Endothelial cell (in vitro differentiated cells): ENCODE results near the gene KRT34. TPM values are rescaled to one million over a fixed set of nuclear protein-coding genes. Genes with fewer than 3 reads are reported as not detected.
A peak's percentile ranks its signal among the peaks of the same experiment; 100 is the strongest.
"Not testable (repeated sequence)": the region's sequence is repeated elsewhere in the genome, so short reads cannot be mapped to it uniquely, and the experiment has no call there.

Source experiments
- DNase-seq: peaks from one replicate; pipeline ENCODE4 v3.0.0; 2021; ENCODE audit warnings: low spot score
- H3K27ac Mint-ChIP-seq: one replicate; pipeline ENCODE4 v1.8.0; 2021; ENCODE audit warnings: mixed read lengths, inconsistent platforms; ENCODE audit not compliant: unreplicated experiment
- H3K27me3 Mint-ChIP-seq: one replicate; pipeline ENCODE4 v1.8.0; 2021; ENCODE audit warnings: mild to moderate bottlenecking, moderate library complexity, mixed read lengths, inconsistent platforms; ENCODE audit not compliant: unreplicated experiment
- H3K36me3 Mint-ChIP-seq: one replicate; pipeline ENCODE4 v1.8.0; 2021; ENCODE audit warnings: mild to moderate bottlenecking, low read depth, mixed read lengths, inconsistent platforms; ENCODE audit not compliant: unreplicated experiment
- H3K4me1 Mint-ChIP-seq: one replicate; pipeline ENCODE4 v1.8.0; 2021; ENCODE audit warnings: mild to moderate bottlenecking, mixed read lengths, inconsistent platforms; ENCODE audit not compliant: unreplicated experiment
- H3K4me3 Mint-ChIP-seq: one replicate; pipeline ENCODE4 v1.8.0; 2021; ENCODE audit warnings: mild to moderate bottlenecking, mixed read lengths, inconsistent platforms; ENCODE audit not compliant: unreplicated experiment
- H3K9me3 Mint-ChIP-seq: one replicate; pipeline ENCODE4 v1.8.0; 2021; ENCODE audit warnings: mixed read lengths, inconsistent platforms; ENCODE audit not compliant: unreplicated experiment
- CTCF ChIP-seq: fragments of 200-600 bp; sonication (generic); IDR thresholded peaks from one replicate; pipeline ENCODE4 v1.5.0; 2021; ENCODE audit warnings: antibody characterized with exemption; ENCODE audit not compliant: unreplicated experiment
- total RNA-seq: library from RNA; stranded (reverse); fragmentation: NEBNext Ultra II Directional; extraction: Animal tissue kit (Norgen Biotek cat#: 25700); gene quantifications from one replicate; pipeline ENCODE4 v1.2.1, GENCODE V29; 2021; ENCODE audit not compliant: unreplicated experiment

Gene KRT34
- total RNA-seq, 1 donor from 2014 or later, result not detected

- H3K9me3 Mint-ChIP-seq, result no peaks in the 10 kb centered on the region
- H3K4me1 Mint-ChIP-seq, result no peaks in the 10 kb centered on the region
- TF ChIP-seq CTCF, result no peak
- no peak overlapping the region for H3K4me3 Mint-ChIP-seq
- H3K27me3 Mint-ChIP-seq, result no peaks in the 10 kb centered on the region
- no peak overlapping the region for H3K27ac Mint-ChIP-seq
- H3K36me3 Mint-ChIP-seq, result no peaks in the 10 kb centered on the region
- peak; percentile 20 for DNase-seq
These were observed 29.3 kb downstream of the KRT34 start for GRCh38 chr17:41352597-41353366.

- no peaks in the 10 kb centered on the region for H3K27me3 Mint-ChIP-seq
- no peak overlapping the region for H3K27ac Mint-ChIP-seq
- TF ChIP-seq CTCF, result no peak
- no peaks in the 10 kb centered on the region for H3K4me1 Mint-ChIP-seq
- no peak overlapping the region for H3K4me3 Mint-ChIP-seq
- H3K9me3 Mint-ChIP-seq, result no peaks in the 10 kb centered on the region
- DNase-seq, result no peak
- no peaks in the 10 kb centered on the region for H3K36me3 Mint-ChIP-seq
These were observed 30.9 kb downstream of the KRT34 start for GRCh38 chr17:41351177-41351576.

- H3K27me3 Mint-ChIP-seq, result not testable (repeated sequence)
These were observed 31.7 kb downstream of the KRT34 start, which contains the start of gene KRT33A for GRCh38 chr17:41350381-41350878. Gene KRT33A (minus strand): TSS chr17:41350828. CDS start chr17:41350767, 61 bp downstream.

GRCh38 chr17:41347869-41348760, 34.0 kb downstream of the KRT34 start:
- Mint-ChIP-seq H3K27me3 (no peaks in the 10 kb centered on the region), H3K9me3 (peaks cover 3% of the 10 kb centered on the region), H3K27ac (no peak overlapping the region), H3K36me3 (peaks cover 4% of the 10 kb centered on the region), H3K4me3 (no peak overlapping the region), H3K4me1 (no peaks in the 10 kb centered on the region)
- no peak for TF ChIP-seq CTCF
- no peak for DNase-seq

More at GRCh38 chr17:41350381-41350878, 31.7 kb downstream of the KRT34 start, which contains the start of gene KRT33A:
- not testable (repeated sequence) for H3K4me3 Mint-ChIP-seq, H3K27ac Mint-ChIP-seq, H3K36me3 Mint-ChIP-seq, H3K9me3 Mint-ChIP-seq, H3K4me1 Mint-ChIP-seq, DNase-seq

- H3K36me3 Mint-ChIP-seq, H3K27me3 Mint-ChIP-seq, H3K27ac Mint-ChIP-seq, DNase-seq, H3K9me3 Mint-ChIP-seq, H3K4me1 Mint-ChIP-seq, H3K4me3 Mint-ChIP-seq: not testable (repeated sequence)
These were observed 35.7 kb downstream of the KRT34 start for GRCh38 chr17:41346421-41346820.
